GM18498 (cell line): ENCODE measurements around the gene TAS2R42.

Source experiments
- ATAC-seq: cut with Tn5 transposase; IDR thresholded peaks from one replicate; pipeline ENCODE4 v1.9.1; 2021; ENCODE audit warnings: mild to moderate bottlenecking, moderate library complexity; ENCODE audit not compliant: unreplicated experiment

TAS2R42 gene

GRCh38 chr12:11147420-11147819 lies 39.3 kb downstream of the TAS2R42 start:
- no peak for ATAC-seq

DNA sequence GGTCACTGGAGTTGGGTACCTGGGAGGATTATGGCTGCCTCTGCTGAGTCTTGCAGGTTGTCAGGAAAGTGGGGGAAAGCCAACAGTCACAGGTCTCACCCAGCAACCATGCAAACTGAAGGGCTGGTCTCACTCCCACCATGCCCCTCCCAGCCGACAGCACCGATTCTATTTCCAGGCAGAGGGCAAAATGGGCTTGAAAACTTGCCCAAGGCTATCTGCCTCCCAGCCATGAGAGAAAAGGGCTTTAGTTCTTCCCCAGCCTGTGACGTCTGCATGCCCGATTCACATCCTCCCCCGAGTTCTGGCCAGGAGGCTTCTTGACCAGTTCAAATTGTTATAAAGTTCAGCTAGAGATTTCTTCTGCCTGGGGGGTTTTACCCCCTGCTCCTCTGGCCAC lies 42.4 kb downstream of the TAS2R42 start:
- no peak for ATAC-seq

DNA sequence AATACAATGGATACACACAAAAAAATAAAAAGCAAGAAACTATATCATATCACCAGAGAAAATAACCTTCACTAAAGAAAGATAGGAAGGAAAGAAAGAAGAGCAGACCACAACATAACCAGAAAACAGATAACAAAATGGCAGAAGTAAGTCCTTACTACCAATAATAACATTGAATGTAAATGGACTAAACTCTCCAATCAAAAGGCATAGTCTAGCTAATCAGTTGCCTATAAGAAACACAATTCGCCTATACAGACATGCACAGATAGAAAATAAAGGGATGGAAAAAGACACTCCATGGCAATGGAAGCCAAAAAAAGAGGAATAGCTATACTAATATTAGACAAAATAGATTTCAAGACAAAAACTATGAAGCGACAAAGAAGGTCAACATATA lies 43.4 kb downstream of the TAS2R42 start:
- ATAC-seq = no peak

GRCh38 chr12:11136075-11136474 lies 50.7 kb downstream of the TAS2R42 start:
- ATAC-seq = no peak
